Choroid plexus epithelial cell (primary cell): ENCODE data around the gene GALNT9.

ENCODE experiments used
- DNase-seq: peaks from one replicate; pipeline ENCODE4 v3.0.0-alpha.2; 2010; ENCODE audit warnings: low read depth
- H3K4me3 ChIP-seq: 2 replicates; pipeline ENCODE4 v1.5.1; 2011; ENCODE audit warnings: low read depth, mild to moderate bottlenecking, control low read depth, low read length, moderate library complexity
- TF ChIP-seq, protein P1 (sequence below): conservative IDR thresholded peaks from 2 replicates; pipeline ENCODE4 v1.5.1; 2011; ENCODE audit warnings: low read depth, mild to moderate bottlenecking, control low read depth, inconsistent platforms, low read length, moderate library complexity

Gene GALNT9

DNA sequence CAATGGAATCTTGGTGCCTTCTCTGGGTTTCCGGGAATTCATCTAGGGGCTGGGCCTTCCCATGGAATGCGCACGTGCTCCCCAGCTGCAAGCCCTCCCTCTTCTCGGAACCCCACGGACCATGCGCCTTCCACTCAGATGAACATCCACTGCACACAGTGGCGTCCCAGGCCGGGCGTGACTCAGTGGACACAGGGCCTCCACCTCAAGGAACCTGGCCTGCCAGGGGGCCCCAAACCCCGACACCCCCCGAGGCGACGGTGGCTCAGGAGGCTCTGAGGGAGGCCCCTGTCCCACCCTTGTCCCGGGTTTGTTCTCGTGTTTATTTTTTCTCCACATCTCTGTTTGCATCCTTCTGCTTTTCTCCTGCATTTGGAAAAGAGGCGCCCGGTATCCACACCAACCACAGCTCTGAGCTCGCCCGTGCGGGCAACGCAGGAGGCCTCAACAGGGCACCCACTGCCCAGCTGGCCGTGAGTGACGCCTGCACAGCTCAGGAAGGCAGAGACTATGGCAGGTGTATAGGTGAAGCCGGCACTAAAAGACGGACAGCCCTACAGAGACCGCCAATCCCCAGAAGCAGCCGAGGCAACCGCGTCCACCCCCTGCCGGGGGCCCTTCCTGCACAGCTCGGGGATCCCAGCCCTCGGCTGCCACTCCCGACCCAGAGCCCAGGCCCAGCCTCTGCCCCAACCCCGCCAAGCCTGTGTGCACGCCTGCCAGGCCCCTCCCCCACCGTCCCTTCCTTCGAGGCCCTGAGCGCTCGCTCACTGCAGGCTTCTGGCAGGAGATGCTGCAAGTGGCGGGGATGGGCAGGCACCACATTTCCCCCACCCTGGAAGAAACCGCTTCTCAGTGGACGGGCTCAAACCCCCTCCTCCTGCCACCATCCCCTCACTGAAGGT is 23.8 kb upstream of the GALNT9 start:
- H3K4me3 ChIP-seq = no peak overlapping the region
- DNase-seq = no peak
- TF ChIP-seq, protein P1, sequence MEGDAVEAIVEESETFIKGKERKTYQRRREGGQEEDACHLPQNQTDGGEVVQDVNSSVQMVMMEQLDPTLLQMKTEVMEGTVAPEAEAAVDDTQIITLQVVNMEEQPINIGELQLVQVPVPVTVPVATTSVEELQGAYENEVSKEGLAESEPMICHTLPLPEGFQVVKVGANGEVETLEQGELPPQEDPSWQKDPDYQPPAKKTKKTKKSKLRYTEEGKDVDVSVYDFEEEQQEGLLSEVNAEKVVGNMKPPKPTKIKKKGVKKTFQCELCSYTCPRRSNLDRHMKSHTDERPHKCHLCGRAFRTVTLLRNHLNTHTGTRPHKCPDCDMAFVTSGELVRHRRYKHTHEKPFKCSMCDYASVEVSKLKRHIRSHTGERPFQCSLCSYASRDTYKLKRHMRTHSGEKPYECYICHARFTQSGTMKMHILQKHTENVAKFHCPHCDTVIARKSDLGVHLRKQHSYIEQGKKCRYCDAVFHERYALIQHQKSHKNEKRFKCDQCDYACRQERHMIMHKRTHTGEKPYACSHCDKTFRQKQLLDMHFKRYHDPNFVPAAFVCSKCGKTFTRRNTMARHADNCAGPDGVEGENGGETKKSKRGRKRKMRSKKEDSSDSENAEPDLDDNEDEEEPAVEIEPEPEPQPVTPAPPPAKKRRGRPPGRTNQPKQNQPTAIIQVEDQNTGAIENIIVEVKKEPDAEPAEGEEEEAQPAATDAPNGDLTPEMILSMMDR = no peak

DNA sequence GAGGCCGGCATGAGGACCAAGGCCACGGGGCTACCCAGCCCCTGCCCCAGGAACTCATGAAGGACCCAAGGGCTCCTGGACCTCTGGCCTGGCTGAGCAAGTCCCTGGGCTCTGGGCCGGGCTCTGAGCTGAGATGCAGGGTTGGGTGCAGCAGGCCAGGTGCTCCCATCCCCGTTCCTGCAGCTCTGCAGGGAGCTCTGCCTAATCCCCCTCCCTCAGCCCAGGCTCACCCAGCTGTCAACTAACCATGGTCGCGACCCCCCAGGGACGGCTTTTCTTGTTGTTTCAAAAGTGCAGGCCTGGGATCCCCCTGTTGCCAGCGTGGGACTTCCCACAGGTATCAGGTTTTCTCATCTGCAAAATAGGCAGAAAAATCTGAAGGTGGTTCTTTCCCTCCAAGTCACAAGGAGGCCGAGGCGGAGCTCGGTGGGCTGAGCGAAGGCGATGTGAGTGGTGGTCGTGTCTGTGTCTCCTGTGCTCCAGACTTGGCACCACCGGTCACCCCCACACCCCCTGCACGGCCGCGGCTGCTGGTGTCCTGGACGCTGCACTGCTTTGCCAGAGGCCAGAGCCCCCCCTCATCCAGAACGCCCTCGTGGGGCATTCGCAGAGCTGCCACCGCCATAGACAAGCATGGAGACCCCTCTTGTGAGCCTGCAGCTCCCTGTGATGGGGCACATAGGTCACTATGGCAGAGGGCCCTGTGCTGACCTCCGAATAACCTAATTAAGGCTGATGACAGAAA is 22.5 kb upstream of the GALNT9 start:
- TF ChIP-seq, protein P1 = no peak

DNA sequence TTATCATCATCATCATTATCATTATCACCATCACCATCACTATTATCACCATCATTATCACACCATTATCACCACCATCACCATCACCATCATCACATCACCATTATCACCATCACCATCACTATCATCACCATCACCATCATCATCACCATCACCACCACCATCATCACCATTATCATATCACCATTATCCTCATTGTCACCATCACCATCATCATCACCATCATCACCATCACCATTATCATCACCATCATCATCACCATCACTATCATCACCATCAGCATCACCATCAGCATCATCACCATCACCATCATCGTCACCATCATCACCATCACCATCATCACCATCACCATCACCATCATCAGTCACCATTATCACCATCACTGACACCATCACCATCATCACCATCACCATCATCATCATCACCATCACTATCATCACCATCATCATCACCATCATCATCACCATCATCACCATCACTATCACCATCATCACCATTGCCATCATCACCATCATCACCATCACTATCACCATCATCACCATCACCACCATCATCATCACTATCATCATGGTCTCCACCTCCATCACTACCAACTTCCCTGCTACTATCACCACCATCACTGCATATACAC is 20.2 kb upstream of the GALNT9 start:
- TF ChIP-seq, protein P1 = no peak
- no peak overlapping the region for H3K4me3 ChIP-seq
- no peak for DNase-seq

More for the DNA sequence above, 22.5 kb upstream of the GALNT9 start:
- no peak overlapping the region for H3K4me3 ChIP-seq
- DNase-seq = no peak

DNA sequence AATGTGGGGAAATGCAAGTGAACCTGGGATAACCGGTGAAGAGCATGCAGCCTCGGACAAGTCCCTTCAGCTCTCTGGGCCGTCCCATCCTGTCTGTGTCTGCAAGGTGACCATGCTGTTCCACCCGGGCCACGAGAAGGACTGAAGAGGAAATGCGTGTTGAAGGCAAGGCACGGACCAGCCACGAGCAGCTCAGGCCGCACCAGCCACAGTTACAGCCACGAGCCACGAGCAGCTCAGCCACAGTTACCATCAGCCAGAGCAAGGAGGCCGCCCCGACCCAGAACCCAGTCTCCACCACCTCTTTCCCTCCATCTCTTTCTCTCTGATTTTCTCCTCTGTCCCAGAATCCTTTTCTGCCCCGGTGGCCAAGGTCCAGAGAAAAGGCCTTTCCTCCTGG is 18.8 kb upstream of the GALNT9 start:
- H3K4me3 ChIP-seq = no peak overlapping the region
- TF ChIP-seq, protein P1 = no peak

DNA sequence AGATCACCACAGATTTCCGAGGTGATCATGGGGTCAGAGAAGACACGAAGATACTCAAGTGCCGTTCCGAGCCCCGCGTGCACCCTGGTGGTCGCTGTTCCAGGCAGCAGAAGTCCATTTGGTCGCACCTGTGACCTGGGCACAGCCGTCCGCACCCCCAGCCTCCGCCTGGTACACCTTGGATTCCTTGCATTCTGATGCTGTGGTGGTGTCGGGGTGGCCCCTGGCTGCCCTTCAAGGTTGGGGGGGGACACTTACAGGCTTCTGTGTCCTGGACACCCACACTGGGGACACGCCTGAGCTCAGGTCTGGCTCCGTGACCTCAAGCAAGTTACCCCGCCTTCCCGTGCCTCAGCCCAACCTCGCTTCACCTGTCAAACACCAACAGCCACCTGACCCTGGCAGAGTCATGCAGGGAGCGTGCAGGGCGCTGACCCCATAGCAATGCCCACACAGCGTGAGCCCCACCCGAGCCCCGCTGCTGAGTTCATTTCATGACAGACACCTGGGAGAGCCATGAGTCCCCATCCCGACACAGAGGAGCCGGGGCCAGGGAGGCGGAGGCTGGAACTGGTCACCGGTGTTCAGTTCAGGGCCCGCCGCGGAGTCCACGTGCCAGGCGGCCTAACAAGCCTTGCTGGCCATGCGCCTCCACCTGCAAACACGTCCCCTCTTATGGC is 17.9 kb upstream of the GALNT9 start:
- H3K4me3 ChIP-seq = no peak overlapping the region
- TF ChIP-seq, protein P1 = no peak
- DNase-seq = no peak

More for the DNA sequence above, 18.8 kb upstream of the GALNT9 start:
- DNase-seq = no peak

DNA sequence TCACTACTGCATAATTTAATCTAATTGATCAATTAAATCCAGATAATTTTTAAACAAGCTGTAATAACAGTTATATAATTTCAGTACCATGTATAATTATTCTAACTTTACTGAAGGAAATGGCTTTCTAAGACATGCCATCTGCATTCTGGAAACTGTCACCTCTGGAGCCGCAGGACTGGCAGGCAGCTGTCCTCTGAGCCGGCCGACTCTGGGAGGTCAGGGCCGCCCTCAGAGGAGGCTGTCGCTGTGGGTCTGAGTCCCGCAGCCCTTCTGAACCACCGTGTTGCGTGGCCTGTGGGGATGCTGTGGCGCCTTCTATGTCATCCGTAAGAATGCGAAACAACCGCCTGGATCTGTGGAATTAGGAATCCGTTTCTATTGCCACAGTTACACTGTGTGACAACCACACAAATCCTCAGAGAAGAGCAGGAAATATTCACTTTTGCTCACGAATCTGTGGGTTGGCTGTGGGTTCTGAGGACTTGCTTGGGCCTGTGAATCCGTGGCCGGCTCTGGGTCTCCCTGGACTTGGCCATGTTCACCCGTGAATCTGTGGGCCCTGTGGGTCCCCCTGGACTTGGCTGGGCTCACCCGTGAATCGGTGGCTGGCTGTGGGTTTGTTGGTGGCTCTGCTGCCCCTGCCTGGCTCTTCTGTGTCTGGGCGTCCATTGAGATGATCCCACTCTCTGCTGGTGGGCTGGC is 17.2 kb upstream of the GALNT9 start:
- DNase-seq = no peak
- no peak overlapping the region for H3K4me3 ChIP-seq
- TF ChIP-seq, protein P1 = no peak
